ENCODE results near the gene RUNDC3A.
"Not testable (repeated sequence)": the region's sequence is repeated elsewhere in the genome, so short reads cannot be mapped to it uniquely, and the experiment has no call there.

Gene RUNDC3A

GRCh38 chr17:44361292-44362260 lies 53.2 kb downstream of the RUNDC3A start:
- DNase-seq: no peak

GRCh38 chr17:44362459-44362948 lies 54.1 kb downstream of the RUNDC3A start:
- no peak for DNase-seq

GRCh38 chr17:44362949-44363612 lies 54.7 kb downstream of the RUNDC3A start:
- no peak for DNase-seq

- DNase-seq: peak; percentile 46
Measured at GRCh38 chr17:44363613-44364159, 55.3 kb downstream of the RUNDC3A start, which contains the start of gene FAM171A2. Gene FAM171A2, minus strand, starts transcription at chr17:44363853. Its CDS starts 139 bp downstream, at chr17:44363714.

GRCh38 chr17:44365051-44365450 lies 56.6 kb downstream of the RUNDC3A start:
- DNase-seq: not testable (repeated sequence)

- DNase-seq: no peak
Measured at GRCh38 chr17:44367231-44367979, 59.0 kb downstream of the RUNDC3A start.

Measured in NCI-H2029 (cell line).